ENCODE results near the gene GHRL. TPM values are rescaled to one million over a fixed set of nuclear protein-coding genes. Genes with fewer than 3 reads are reported as not detected.

GHRL gene
- total RNA-seq, 1 donor from 2014 or later, result 2.2 TPM

GRCh38 chr3:10288575-10288960, 4.2 kb downstream of the GHRL start:
- ATAC-seq (no peak), DNase-seq (peak; percentile 40)
- no peak for TF ChIP-seq CTCF (IDR thresholded peaks at IDR 0.05)
- Histone ChIP-seq H3K36me3 (peaks cover 30% of the 10 kb centered on the region), H3K4me3 (no peak overlapping the region), H3K4me1 (no peaks in the 10 kb centered on the region), H3K27me3 (no peaks in the 10 kb centered on the region), H3K27ac (no peak overlapping the region), H3K9me3 (no peaks in the 10 kb centered on the region)
- intact Hi-C loops (cut with DNase I), result no loop called here

GRCh38 chr3:10287936-10288574, 4.7 kb downstream of the GHRL start:
- Histone ChIP-seq H3K4me3 (no peak overlapping the region), H3K9me3 (no peaks in the 10 kb centered on the region), H3K36me3 (peaks cover 35% of the 10 kb centered on the region), H3K27ac (no peak overlapping the region), H3K27me3 (no peaks in the 10 kb centered on the region), H3K4me1 (no peaks in the 10 kb centered on the region)
- no peak for ATAC-seq
- intact Hi-C loops (cut with DNase I), result no loop called here
- no peak for TF ChIP-seq CTCF (IDR thresholded peaks at IDR 0.05)
- DNase-seq, result no peak

- no peak for TF ChIP-seq CTCF (IDR thresholded peaks at IDR 0.05)
- Histone ChIP-seq H3K27me3 (no peaks in the 10 kb centered on the region), H3K9me3 (no peaks in the 10 kb centered on the region), H3K27ac (no peak overlapping the region), H3K4me1 (no peaks in the 10 kb centered on the region), H3K4me3 (no peak overlapping the region), H3K36me3 (peaks cover 47% of the 10 kb centered on the region)
- intact Hi-C loops (cut with DNase I), result no loop called here
- ATAC-seq (no peak), DNase-seq (no peak)
Measured at GRCh38 chr3:10286596-10287295, 6.0 kb downstream of the GHRL start.

GRCh38 chr3:10286133-10286524, 6.6 kb downstream of the GHRL start:
- no peak for ATAC-seq
- Histone ChIP-seq H3K4me3 (no peak overlapping the region), H3K27ac (no peak overlapping the region), H3K9me3 (no peaks in the 10 kb centered on the region), H3K36me3 (peaks cover 49% of the 10 kb centered on the region), H3K4me1 (no peaks in the 10 kb centered on the region), H3K27me3 (no peaks in the 10 kb centered on the region)
- DNase-seq, result no peak
- TF ChIP-seq CTCF (IDR thresholded peaks at IDR 0.05), result no peak
- intact Hi-C loops (cut with DNase I), result no loop called here

- no peak for DNase-seq
Measured at GRCh38 chr3:10285272-10286132, 7.2 kb downstream of the GHRL start.

More at GRCh38 chr3:10285272-10286132, 7.2 kb downstream of the GHRL start:
- Histone ChIP-seq H3K36me3 (peaks cover 49% of the 10 kb centered on the region), H3K4me3 (no peak overlapping the region), H3K4me1 (no peaks in the 10 kb centered on the region), H3K27me3 (no peaks in the 10 kb centered on the region), H3K9me3 (no peaks in the 10 kb centered on the region), H3K27ac (no peak overlapping the region)
- intact Hi-C loops (cut with DNase I), result no loop called here
- no peak for ATAC-seq
- TF ChIP-seq CTCF (IDR thresholded peaks at IDR 0.05), result no peak
